Activated CD4-positive, alpha-beta T cell treated with anti-CD3 and anti-CD28 coated beads for 48 hours (primary cell): ENCODE results near the gene BPIFB2.
A peak's percentile ranks its signal among the peaks of the same experiment; 100 is the strongest.

Experiments used
- DNase-seq: peaks from one replicate; pipeline ENCODE4 v3.0.0-alpha.2; 2020

Gene BPIFB2

GRCh38 chr20:32986331-32986966, 21.1 kb upstream of the BPIFB2 start:
- DNase-seq = no peak

- DNase-seq = no peak
Observed at GRCh38 chr20:32987044-32987825, 20.3 kb upstream of the BPIFB2 start.

- no peak for DNase-seq
Observed at GRCh38 chr20:32988008-32988407, 19.5 kb upstream of the BPIFB2 start.

- no peak for DNase-seq
Observed at GRCh38 chr20:32989507-32990283, 17.8 kb upstream of the BPIFB2 start.

- DNase-seq = no peak
Observed at GRCh38 chr20:32990426-32990825, 17.1 kb upstream of the BPIFB2 start.

GRCh38 chr20:32991383-32991782, 16.1 kb upstream of the BPIFB2 start:
- DNase-seq = no peak

GRCh38 chr20:32991792-32992641, 15.5 kb upstream of the BPIFB2 start:
- no peak for DNase-seq

- DNase-seq = peak; percentile 22
Observed at GRCh38 chr20:32993496-32994050, 13.9 kb upstream of the BPIFB2 start.

- DNase-seq = no peak
Observed at GRCh38 chr20:32995802-32996201, 11.7 kb upstream of the BPIFB2 start.

GRCh38 chr20:32997431-32997830, 10.1 kb upstream of the BPIFB2 start:
- DNase-seq = no peak

GRCh38 chr20:32999603-33000250, 7.8 kb upstream of the BPIFB2 start:
- no peak for DNase-seq

- no peak for DNase-seq
Observed at GRCh38 chr20:33000802-33001466, 6.6 kb upstream of the BPIFB2 start.

GRCh38 chr20:33002087-33002808, 5.3 kb upstream of the BPIFB2 start:
- DNase-seq = no peak

GRCh38 chr20:33004141-33004751, 3.3 kb upstream of the BPIFB2 start, which contains the start of gene SUN5:
Gene SUN5 (minus strand): TSS chr20:33004433. CDS start chr20:33004340, 93 bp downstream.
- no peak for DNase-seq

- DNase-seq = peak; percentile 49
Observed at GRCh38 chr20:33005132-33005566, 2.4 kb upstream of the BPIFB2 start.

GRCh38 chr20:33005908-33006775, 1.4 kb upstream of the BPIFB2 start:
- DNase-seq = no peak

GRCh38 chr20:33006776-33007375, 628 bp upstream of the BPIFB2 start:
- no peak for DNase-seq
